NCI-H2196 (cell line): ENCODE measurements around the gene NUDCD3.

Experiments used
- DNase-seq: peaks from one replicate; lab custom pipeline; 2025; ENCODE audit not compliant: unreplicated experiment; lab: John Stamatoyannopoulos, UW

NUDCD3 gene

GRCh38 chr7:44385434-44386138 is 104.9 kb downstream of the NUDCD3 start:
- no peak for DNase-seq

- no peak for DNase-seq
Observed at GRCh38 chr7:44384586-44385433, 105.6 kb downstream of the NUDCD3 start.

- no peak for DNase-seq
Observed at GRCh38 chr7:44383566-44383965, 106.9 kb downstream of the NUDCD3 start.

- DNase-seq = no peak
Observed at GRCh38 chr7:44382459-44383265, 107.8 kb downstream of the NUDCD3 start.

- no peak for DNase-seq
Observed at GRCh38 chr7:44381494-44382220, 108.8 kb downstream of the NUDCD3 start.

- no peak for DNase-seq
Observed at GRCh38 chr7:44380831-44381493, 109.5 kb downstream of the NUDCD3 start.

GRCh38 chr7:44380189-44380830 is 110.1 kb downstream of the NUDCD3 start:
- no peak for DNase-seq

GRCh38 chr7:44379366-44380188 is 110.9 kb downstream of the NUDCD3 start:
- DNase-seq = no peak

- DNase-seq = no peak
Observed at GRCh38 chr7:44378744-44379143, 111.7 kb downstream of the NUDCD3 start.

GRCh38 chr7:44377681-44378421 is 112.6 kb downstream of the NUDCD3 start:
- DNase-seq = no peak

GRCh38 chr7:44377134-44377463 is 113.4 kb downstream of the NUDCD3 start:
- no peak for DNase-seq

GRCh38 chr7:44376429-44377133 is 113.9 kb downstream of the NUDCD3 start:
- no peak for DNase-seq

GRCh38 chr7:44375926-44376342 is 114.5 kb downstream of the NUDCD3 start:
- DNase-seq = no peak

GRCh38 chr7:44375236-44375699 is 115.2 kb downstream of the NUDCD3 start:
- peak; percentile 28 for DNase-seq

GRCh38 chr7:44374007-44374763 is 116.3 kb downstream of the NUDCD3 start:
- DNase-seq = no peak

- DNase-seq = no peak
Observed at GRCh38 chr7:44373418-44373740, 117.1 kb downstream of the NUDCD3 start.
